Retinal pigment epithelial cell (primary cell): ENCODE results near the gene SALL1.

Source experiments
- DNase-seq: peaks from one replicate; pipeline ENCODE4 v3.0.0-alpha.2; 2010; ENCODE audit warnings: low read depth
- H3K4me3 ChIP-seq: 2 replicates; pipeline ENCODE4 v1.5.1; 2011; ENCODE audit warnings: mild to moderate bottlenecking, low read length, control low read depth, moderate library complexity
- CTCF ChIP-seq: conservative IDR thresholded peaks from 2 replicates; pipeline ENCODE4 v1.5.1; 2011; ENCODE audit warnings: low read depth, low read length, control low read depth, inconsistent platforms

SALL1 gene

GRCh38 chr16:51150888-51151320, at the start of gene SALL1:
Gene SALL1, minus strand, starts transcription at chr16:51151270. Its CDS starts 29 bp downstream, at chr16:51151241.
- TF ChIP-seq CTCF = no peak
- no peak for DNase-seq
- H3K4me3 ChIP-seq = peak within 1 kb of the TSS; percentile 57

GRCh38 chr16:51200793-51201192, 49.7 kb upstream of the SALL1 start:
- no peak overlapping the region for H3K4me3 ChIP-seq
- no peak for DNase-seq
- no peak for TF ChIP-seq CTCF

- no peak for TF ChIP-seq CTCF
- no peak for DNase-seq
- H3K4me3 ChIP-seq = no peak overlapping the region
Observed at GRCh38 chr16:51197953-51198748, 47.1 kb upstream of the SALL1 start.

- DNase-seq = no peak
- TF ChIP-seq CTCF = no peak
- H3K4me3 ChIP-seq = no peak overlapping the region
Observed at GRCh38 chr16:51193879-51194278, 42.8 kb upstream of the SALL1 start.

- no peak for DNase-seq
- no peak for TF ChIP-seq CTCF
Observed at GRCh38 chr16:51184702-51185433, 33.8 kb upstream of the SALL1 start.

GRCh38 chr16:51181503-51181811, 30.4 kb upstream of the SALL1 start:
- TF ChIP-seq CTCF = no peak
- H3K4me3 ChIP-seq = no peak overlapping the region
- no peak for DNase-seq

More at GRCh38 chr16:51184702-51185433, 33.8 kb upstream of the SALL1 start:
- no peak overlapping the region for H3K4me3 ChIP-seq
